ENCODE measurements around the gene FBXO42. TPM values are rescaled to one million over a fixed set of nuclear protein-coding genes. Genes with fewer than 3 reads are reported as not detected.

FBXO42 gene
- total and polyA plus RNA-seq, 2 of the 13 experiments (the other 11 are each of a cell fraction or from before 2014, with no cell fraction given), result 7.6 to 17.5 TPM

- H3K4me2 ChIP-seq (ENCODE audit: low read depth, low read length), result peak overlapping the region; percentile 96
- H3K4me3 ChIP-seq (replicated peaks in 1 of 3; ENCODE audit: insufficient read depth in 1 of 3, low read depth in 2 of 3, low read length in 3 of 3), result peak overlapping the region; percentile 57 to 92 (median 66)
- ChIA-PET POLR2A (interaction anchor here (0.9 to 2.5 kb wide), 5 partner anchors 11 to 34 kb away, joined by 3 to 22 read pairs (median 5); partner anchors contain the start of gene SZRD1), CTCF (ENCODE audit: low intra/inter-chr PET ratio, low total read pairs) (no interaction called here)
- in situ Hi-C loops (cut with HindIII; ENCODE audit: extremely low pct_ligation_motif_present, low pct_unique_long_range_greater_than_20kb) (no loop called here), intact Hi-C loops (cut with micrococcal nuclease; ENCODE audit: unreplicated experiment) (loop anchor here (1.0 kb wide), 1 partner anchor 14 kb away; the partner anchor contains the start of gene SZRD1)
- H4K20me1 ChIP-seq (ENCODE audit: insufficient read depth, low read length), result peaks cover 14% of the 10 kb centered on the region
- peak overlapping the region; percentile 74 for H3K27ac ChIP-seq (ENCODE audit: extremely low read length, insufficient read depth, low read length)
- ATAC-seq (no peak), DNase-seq (ENCODE audit: low spot score) (no peak), FAIRE-seq (no peak)
- 65% methylated on average over 11 of the region's 11 CpGs for WGBS (ENCODE audit: low lambda C conversion rate)
- H2AFZ ChIP-seq (ENCODE audit: low read length), result peak overlapping the region; percentile 59
- H3K9ac ChIP-seq (ENCODE audit: insufficient read depth, low read depth, low read length), result peak overlapping the region; percentile 93
- no peaks in the 10 kb centered on the region; a peak in 1 of 5 replicates for H3K27me3 ChIP-seq (ENCODE audit: control insufficient read depth in 1 of 2, insufficient read depth in 2 of 2, low read length in 2 of 2)
- peaks cover 41% of the 10 kb centered on the region for H3K79me2 ChIP-seq (ENCODE audit: insufficient read depth, low read length)
- H3K4me1 ChIP-seq (ENCODE audit: insufficient read depth, low read length), result peaks cover 37% of the 10 kb centered on the region
- no peaks in the 10 kb centered on the region for H3K9me3 ChIP-seq (ENCODE audit: low read length)
- TSS peak; percentile 90 for BruUV-seq (replicated peaks)
- no peaks in the 10 kb centered on the region; a peak in 1 of 5 replicates for H3K36me3 ChIP-seq (replicated peaks in 1 of 2; ENCODE audit: control insufficient read depth in 1 of 2, insufficient read depth in 2 of 2, low read length in 2 of 2)
- TF ChIP-seq ZNF562 (CRISPR knock-in tag; IDR thresholded peaks at IDR 0.05; ENCODE audit: borderline replicate concordance) (no peak), ZNF549 (CRISPR knock-in tag; IDR thresholded peaks at IDR 0.05) (no peak), ZBTB25 (CRISPR knock-in tag; IDR thresholded peaks at IDR 0.05) (no peak), GPBP1L1 (CRISPR knock-in tag; IDR thresholded peaks at IDR 0.05) (no peak), ZBTB46 (CRISPR knock-in tag; IDR thresholded peaks at IDR 0.05; ENCODE audit: borderline replicate concordance) (no peak), EEA1 (CRISPR knock-in tag; IDR thresholded peaks at IDR 0.05; ENCODE audit: borderline replicate concordance) (no peak), ZNF260 (CRISPR knock-in tag; IDR thresholded peaks at IDR 0.05; ENCODE audit: borderline replicate concordance, low read depth) (no peak), MXD1 (CRISPR knock-in tag; IDR thresholded peaks at IDR 0.05) (no peak), ZNF230 (CRISPR knock-in tag; IDR thresholded peaks at IDR 0.05) (no peak), IKZF5 (CRISPR knock-in tag; IDR thresholded peaks at IDR 0.05) (no peak), NFYC (CRISPR knock-in tag; IDR thresholded peaks at IDR 0.05) (no peak), ZNF556 (CRISPR knock-in tag; IDR thresholded peaks at IDR 0.05; ENCODE audit: borderline replicate concordance) (no peak), ZNF17 (CRISPR knock-in tag; IDR thresholded peaks at IDR 0.05) (no peak), ZSCAN5A (CRISPR knock-in tag; IDR thresholded peaks at IDR 0.05; ENCODE audit: borderline replicate concordance) (0 out of 2 replicates have a peak, but pooled peaks have one; percentile 33), ONECUT2 (CRISPR knock-in tag; IDR thresholded peaks at IDR 0.05) (no peak), SIX4 (CRISPR knock-in tag; IDR thresholded peaks at IDR 0.05) (no peak), NFE2L1 (CRISPR knock-in tag; IDR thresholded peaks at IDR 0.05; ENCODE audit: borderline replicate concordance) (no peak)
Measured at GRCh38 chr1:16352842-16353535, 709 bp upstream of the FBXO42 start.
